ENCODE results near the gene UGDH. TPM values are rescaled to one million over a fixed set of nuclear protein-coding genes. Genes with fewer than 3 reads are reported as not detected.

UGDH gene
- total and polyA plus RNA-seq, 8 donors: 62.8 to 108 (median 100) TPM

- Histone ChIP-seq H3K27me3 (no peaks in the 10 kb centered on the region), H3K9me3 (no peaks in the 10 kb centered on the region), H3K27ac (no peak overlapping the region), H3K4me1 (no peaks in the 10 kb centered on the region), H3K36me3 (peaks cover 0 to 33% of the 10 kb centered on the region in 2 donors), H3K4me3 (no peak overlapping the region)
- DNase-seq (no peak), ATAC-seq (no peak)
- intact Hi-C loops (cut with DNase I): no loop called here
- TF ChIP-seq CTCF (IDR thresholded peaks at IDR 0.05): no peak
Observed at GRCh38 chr4:39569209-39569608, 42.0 kb upstream of the UGDH start.

GRCh38 chr4:39568805-39569204 is 41.6 kb upstream of the UGDH start:
- TF ChIP-seq CTCF (IDR thresholded peaks at IDR 0.05): no peak
- Histone ChIP-seq H3K4me3 (no peak overlapping the region), H3K4me1 (no peaks in the 10 kb centered on the region), H3K27ac (no peak overlapping the region), H3K9me3 (no peaks in the 10 kb centered on the region), H3K36me3 (peaks cover 0 to 33% of the 10 kb centered on the region in 2 donors), H3K27me3 (no peaks in the 10 kb centered on the region)
- intact Hi-C loops (cut with DNase I): no loop called here
- ATAC-seq (no peak), DNase-seq (no peak)

- H3K4me3 ChIP-seq: no peak overlapping the region
- no peaks in the 10 kb centered on the region for H3K4me1 ChIP-seq
- no peak for TF ChIP-seq CTCF (IDR thresholded peaks at IDR 0.05)
- H3K27ac ChIP-seq: no peak overlapping the region
- no peaks in the 10 kb centered on the region for H3K27me3 ChIP-seq
- DNase-seq (no peak), ATAC-seq (no peak)
- peaks cover 0 to 29% of the 10 kb centered on the region in 2 donors for H3K36me3 ChIP-seq
- intact Hi-C loops (cut with DNase I): no loop called here
- H3K9me3 ChIP-seq: no peaks in the 10 kb centered on the region
Observed at GRCh38 chr4:39565878-39566600, 38.8 kb upstream of the UGDH start.

- DNase-seq (no peak), ATAC-seq (no peak)
- Histone ChIP-seq H3K4me1 (peaks cover 0 to 9% of the 10 kb centered on the region in 2 donors), H3K36me3 (peaks cover 0 to 27% of the 10 kb centered on the region in 2 donors), H3K9me3 (no peaks in the 10 kb centered on the region), H3K4me3 (no peak overlapping the region), H3K27me3 (no peaks in the 10 kb centered on the region), H3K27ac (no peak overlapping the region)
- intact Hi-C loops (cut with DNase I): no loop called here
- TF ChIP-seq CTCF (IDR thresholded peaks at IDR 0.05): no peak
Observed at GRCh38 chr4:39563346-39563847, 36.2 kb upstream of the UGDH start.

GRCh38 chr4:39562792-39563191 is 35.6 kb upstream of the UGDH start:
- H3K4me3 ChIP-seq: no peak overlapping the region
- DNase-seq (no peak), ATAC-seq (no peak)
- no peaks in the 10 kb centered on the region for H3K9me3 ChIP-seq
- intact Hi-C loops (cut with DNase I): no loop called here
- no peak for TF ChIP-seq CTCF (IDR thresholded peaks at IDR 0.05)
- H3K27me3 ChIP-seq: no peaks in the 10 kb centered on the region
- H3K27ac ChIP-seq: no peak overlapping the region
- peaks cover 0 to 11% of the 10 kb centered on the region in 2 donors for H3K4me1 ChIP-seq
- peaks cover 0 to 27% of the 10 kb centered on the region in 2 donors for H3K36me3 ChIP-seq
